HG03060 (cell line): ENCODE measurements around the gene SF3B6.
"Not testable (repeated sequence)": the region's sequence is repeated elsewhere in the genome, so short reads cannot be mapped to it uniquely, and the experiment has no call there.

Source experiments
- ATAC-seq: cut with Tn5 transposase; IDR thresholded peaks from one replicate; pipeline ENCODE4 v1.9.1; 2021; ENCODE audit warnings: low read depth, moderate number of reproducible peaks; ENCODE audit not compliant: unreplicated experiment

Gene SF3B6

DNA sequence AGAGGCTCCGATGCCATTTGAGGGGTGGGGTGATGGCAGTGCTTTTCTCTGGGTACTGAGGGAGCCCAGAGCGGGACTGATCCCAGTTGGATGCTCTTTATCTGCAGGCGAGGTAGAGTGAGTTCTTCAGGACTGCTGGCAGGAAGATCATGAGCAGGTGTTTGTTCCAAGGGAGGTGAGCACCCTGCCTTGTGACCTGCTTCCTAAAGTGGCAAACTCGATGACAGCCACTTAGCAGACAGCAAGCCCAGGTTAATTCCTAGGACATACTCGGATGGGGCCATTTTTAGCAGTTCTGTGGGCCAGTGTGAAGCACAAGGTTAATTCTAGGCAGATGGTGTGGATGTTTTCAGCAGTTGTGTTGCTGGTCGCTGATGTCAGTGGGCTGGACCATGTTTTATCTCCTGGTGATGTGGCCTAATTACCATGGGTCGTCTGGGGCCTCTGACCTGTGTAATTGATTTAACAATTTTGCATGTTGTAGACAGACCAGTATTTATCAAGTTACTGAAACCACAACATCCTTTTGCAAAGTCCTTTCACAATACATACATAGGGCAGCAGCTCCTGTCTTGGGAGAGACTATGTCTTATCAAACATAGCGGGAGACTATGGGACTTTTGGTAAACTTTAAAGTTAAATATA is 21.6 kb downstream of the SF3B6 start:
- no peak for ATAC-seq

- no peak for ATAC-seq
These were observed 23.2 kb downstream of the SF3B6 start for GRCh38 chr2:24052951-24053350.

DNA sequence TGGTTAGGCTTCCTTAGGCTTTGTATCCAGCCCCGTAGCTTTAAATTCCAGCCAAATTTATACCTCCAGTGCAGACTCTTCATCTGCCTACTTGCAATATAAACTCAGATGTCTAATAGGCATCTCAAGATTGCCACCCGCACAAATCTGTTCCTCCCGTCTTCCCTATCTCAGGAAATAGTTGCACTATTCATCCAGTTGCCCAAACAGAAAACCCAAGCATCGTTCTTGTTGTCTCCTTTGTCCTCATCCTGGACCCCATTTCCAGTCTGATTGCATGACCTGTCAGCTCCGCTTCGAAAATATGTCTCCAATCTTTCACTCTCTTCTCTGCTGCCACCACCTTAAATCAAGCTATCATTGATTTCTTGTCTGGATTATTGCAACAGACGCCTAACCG is 24.3 kb downstream of the SF3B6 start:
- no peak for ATAC-seq

GRCh38 chr2:24050041-24050979 is 25.8 kb downstream of the SF3B6 start:
- no peak for ATAC-seq

DNA sequence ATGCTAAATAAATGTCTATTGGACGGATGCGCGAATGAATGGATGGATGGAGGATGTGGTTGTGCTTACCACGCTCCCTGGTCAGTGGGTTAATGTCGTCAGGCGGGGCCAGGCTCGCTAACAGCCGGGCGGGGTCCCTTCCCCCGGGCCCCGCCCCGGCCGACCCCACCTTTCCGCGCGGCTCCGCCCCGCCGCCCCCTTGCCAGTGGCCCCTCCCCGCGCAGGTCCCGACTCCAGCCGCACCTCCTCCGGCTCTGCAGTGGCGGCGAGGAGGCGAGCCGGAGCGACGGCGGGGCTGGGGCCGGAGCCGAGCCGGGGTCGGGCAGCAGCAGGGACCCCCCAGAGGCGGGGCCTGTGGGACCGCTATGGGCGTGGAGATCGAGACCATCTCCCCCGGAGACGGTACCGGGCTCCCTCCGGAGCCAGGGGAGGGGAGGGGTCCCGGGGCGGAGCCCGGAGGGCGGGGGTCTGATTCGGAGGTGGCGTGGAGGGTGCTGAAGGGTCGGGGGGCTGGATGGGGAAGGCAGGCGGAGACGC is 26.6 kb downstream of the SF3B6 start, which contains the start of gene FKBP1B:
Gene FKBP1B (plus strand): TSS at position 257 of the 537 bp plus-strand sequence. CDS start 109 bp downstream, at position 366.
- ATAC-seq, result no peak

DNA sequence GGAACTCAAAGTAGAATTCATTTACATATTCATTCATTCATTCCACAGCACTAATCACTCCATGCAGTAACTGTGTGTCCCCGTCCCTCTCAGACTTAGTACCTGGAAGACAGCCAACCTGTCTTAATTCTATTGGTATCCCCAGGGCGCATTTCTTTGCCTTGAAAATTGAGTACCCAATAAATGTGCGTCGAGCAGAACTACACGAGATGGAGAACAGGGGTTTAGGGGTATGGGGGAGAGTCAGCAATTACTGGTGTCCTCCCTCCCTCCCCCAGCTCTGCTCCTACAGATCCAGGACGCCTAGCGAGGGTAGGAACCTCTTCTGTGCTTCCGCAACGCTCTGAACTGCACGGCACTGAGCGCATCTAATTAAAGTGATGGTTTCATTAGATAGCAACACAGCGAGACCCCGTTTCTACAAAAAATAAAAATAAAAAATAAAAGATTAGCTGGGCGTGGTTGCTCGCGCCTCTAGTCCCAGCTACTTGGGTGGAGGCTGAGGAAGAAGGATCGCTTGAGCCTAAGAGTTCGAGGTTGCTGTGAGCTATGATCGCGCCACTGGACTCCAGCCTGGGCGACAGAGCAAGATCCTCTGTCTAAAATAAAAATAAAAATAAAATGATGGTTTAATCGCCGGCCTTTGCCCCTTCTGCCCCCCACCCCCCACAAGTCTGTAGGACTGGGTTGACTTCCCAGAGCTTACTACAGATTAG is 27.2 kb downstream of the SF3B6 start:
- no peak for ATAC-seq

DNA sequence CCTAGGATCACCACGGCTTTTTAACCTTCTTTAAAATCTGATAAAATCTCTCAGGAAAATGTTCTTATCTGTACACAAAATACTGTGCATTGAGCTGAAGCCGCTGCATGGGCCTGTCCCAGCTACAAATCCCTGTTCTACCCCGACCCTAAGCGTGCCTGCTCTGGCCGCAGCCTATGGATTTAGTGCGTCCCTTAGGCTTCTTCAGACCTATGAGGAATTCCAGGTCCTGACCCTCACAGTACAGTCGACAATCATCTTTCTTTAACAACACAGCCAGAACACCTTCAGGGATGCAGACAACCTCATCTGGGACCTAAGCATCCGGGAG is 28.5 kb downstream of the SF3B6 start:
- no peak for ATAC-seq

DNA sequence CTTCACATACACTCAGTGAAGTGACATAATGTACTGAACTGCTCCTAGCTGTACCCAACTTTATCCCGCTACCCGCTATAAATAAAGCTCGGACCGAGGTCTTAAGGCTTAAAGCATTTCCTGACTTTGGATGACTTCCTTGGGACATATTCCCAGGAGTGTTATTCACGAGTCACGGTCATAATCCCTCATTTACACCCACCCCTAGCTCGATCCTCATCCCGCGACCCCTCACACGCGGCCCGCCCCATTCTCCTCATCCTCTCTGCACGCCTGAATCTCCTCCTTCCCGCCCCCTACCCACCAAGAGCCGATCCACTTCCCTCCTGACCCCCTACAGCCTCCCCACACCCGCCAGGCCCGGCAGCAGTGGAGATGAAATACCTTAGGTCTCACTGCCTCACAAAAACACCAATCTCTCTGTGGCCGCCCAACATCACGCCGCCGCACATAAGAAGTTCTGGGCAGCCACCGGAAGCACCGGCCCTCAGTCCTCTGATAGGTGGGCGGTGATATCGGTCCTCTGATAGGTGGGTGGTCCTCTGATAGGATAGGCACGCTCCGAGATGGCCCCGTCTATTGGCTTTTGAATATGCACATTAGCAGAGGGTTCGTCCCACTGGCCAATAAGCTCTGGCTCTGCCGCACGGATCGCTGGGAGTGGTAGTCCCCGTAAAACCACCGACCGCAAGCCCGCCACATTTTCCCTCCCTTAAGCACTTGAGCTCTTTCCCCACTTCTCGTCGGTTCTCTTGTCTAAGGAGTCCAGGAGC is 29.0 kb downstream of the SF3B6 start, which contains the start of gene WDCP:
Gene WDCP (minus strand): TSS at position 462 of the 773 bp plus-strand sequence. CDS start 7,897 bp downstream, outside the sequence.
- ATAC-seq, result peak; percentile 99

DNA sequence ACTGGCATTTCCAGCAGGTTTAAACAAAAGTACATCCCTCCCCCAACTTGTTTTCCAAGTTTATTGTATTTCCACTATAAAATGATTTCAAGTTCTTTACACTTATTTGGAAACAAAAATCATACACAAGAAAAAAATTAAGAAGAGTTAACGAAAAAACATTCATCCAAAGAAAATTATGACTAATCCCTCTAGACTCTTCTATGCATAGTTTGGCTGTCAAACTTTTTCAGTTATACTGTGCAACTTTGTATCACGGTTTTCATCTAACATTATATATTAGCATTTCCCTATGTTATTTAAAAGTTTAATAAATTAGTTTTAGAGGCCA is 29.6 kb downstream of the SF3B6 start:
- ATAC-seq, result no peak

DNA sequence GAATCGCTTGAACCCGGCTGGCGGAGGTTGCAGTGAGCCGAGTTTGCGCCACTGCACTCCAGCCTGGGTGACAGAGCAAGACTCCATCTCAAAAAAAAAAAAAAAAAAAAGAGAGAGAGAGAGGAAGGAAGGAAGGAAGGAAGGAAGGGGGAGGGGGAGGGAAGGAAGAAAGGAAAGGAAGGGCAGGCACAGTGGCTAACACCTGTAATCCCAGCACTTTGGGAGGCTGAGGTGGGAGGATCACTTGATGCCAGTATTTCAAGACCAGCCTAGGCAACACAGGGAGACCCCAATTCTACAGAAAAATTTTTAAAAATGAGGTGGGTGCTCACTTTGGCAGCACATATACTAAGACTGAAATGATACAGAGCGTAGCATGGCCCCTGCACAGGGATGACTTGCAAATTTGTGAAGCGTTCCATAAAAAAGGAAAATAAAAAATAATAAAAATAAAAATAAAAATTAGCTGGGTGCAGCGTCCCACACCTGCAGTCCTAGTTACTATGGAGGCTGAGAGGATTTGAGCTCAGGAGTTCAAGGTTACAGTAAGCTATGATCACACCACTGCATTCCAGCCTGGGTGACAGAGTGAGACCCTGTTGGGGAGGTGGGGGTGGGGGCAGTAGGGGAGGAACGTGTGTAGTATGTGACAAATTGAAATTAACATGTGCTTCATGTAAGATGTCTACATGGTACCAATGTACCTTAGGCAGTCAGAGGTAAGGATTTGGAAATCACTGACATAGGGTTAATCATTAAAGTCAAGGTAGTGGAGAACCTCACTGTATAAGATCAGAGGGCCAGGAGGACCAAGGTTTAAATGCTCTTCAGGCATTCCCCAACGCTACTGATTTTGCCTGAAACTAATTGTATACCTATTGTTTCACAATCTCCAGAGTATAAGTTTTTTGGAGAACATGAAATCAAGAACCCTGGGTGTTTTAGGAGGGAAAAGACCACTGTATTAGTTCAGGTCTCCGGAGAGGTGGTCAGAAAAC is 30.3 kb downstream of the SF3B6 start:
- ATAC-seq, result no peak

DNA sequence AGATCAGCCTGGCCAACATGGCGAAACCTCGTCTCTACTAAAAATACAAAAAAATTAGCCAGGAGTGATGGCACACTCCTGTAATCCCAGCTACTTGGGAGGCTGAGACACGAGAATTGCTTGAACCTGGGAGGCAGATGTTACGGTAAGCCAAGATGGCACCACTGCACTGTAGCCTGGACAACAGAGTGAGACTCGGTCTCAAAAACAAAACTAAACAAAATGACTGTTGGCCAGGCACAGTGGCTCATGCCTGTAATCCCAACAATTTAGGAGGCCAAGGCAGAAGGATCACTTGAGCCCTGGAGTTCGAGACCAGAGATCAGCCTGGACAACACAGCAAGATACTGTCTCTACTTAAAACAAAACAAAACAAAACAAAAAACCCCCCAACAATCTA is 33.0 kb downstream of the SF3B6 start:
- ATAC-seq, result not testable (repeated sequence)

- no peak for ATAC-seq
These were observed 35.6 kb downstream of the SF3B6 start for GRCh38 chr2:24040511-24040910.

GRCh38 chr2:24038786-24039499 is 37.2 kb downstream of the SF3B6 start:
- ATAC-seq, result no peak

DNA sequence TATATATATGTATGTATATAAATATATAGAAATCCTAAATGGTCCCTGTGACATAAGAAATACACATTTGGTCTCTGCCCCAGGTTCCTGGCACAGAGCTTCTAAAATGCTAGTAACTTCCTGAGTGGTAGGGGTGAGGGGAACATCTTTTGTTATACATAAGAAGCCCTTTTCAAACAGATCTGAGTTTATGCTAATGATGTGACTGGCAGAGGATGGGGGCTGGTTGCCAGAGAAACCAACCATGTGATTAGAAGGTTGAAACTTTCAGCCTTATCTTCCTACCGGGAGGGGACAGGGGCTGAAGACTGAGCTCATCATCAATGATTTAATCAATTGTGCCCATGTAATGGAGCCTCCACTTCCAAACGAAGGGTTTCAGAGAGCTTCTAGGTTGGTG is 49.9 kb downstream of the SF3B6 start:
- ATAC-seq, result no peak

- ATAC-seq, result no peak
These were observed 51.0 kb downstream of the SF3B6 start for GRCh38 chr2:24024996-24025663.

DNA sequence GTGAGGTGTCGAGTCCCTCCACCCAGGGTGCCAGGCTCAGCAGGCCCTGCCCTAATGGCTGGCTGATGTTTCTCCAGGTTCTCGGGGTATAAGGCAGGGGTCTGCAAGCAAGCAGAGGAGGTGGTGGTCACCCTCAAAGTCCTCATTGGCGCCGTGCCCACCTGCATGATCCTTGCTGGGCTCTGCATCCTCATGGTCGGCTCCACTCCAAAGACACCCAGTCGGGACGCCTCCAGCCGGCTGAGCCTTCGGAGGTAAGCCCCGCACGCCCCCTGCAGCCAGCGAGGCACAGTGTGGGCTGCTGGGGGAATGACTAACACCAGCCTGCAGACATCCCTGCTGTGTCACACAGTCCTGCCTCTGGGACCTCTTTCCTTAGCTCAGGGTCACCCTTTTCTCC is 52.1 kb downstream of the SF3B6 start:
- ATAC-seq, result no peak

GRCh38 chr2:24022975-24023575 is 53.1 kb downstream of the SF3B6 start:
- ATAC-seq, result no peak
